ENCODE measurements around the gene PRPH.

The PRPH gene

GRCh38 chr12:49347311-49348193 is 52.6 kb downstream of the PRPH start:
- DNase-seq, result peak; percentile 93
